ENCODE measurements around the gene HCFC1. TPM values are rescaled to one million over a fixed set of nuclear protein-coding genes. Genes with fewer than 3 reads are reported as not detected.
A peak's percentile ranks its signal among the peaks of the same experiment; 100 is the strongest.

The HCFC1 gene
- total and polyA plus RNA-seq, 9 of the 15 experiments (the other 6 are each of a cell fraction or from before 2014, with no cell fraction given), result 2.8 to 133 (median 17.1) TPM

- TF ChIP-seq MAZ (CRISPR knock-in tag; conservative IDR thresholded peaks at IDR 0.05 in 1 of 2, IDR thresholded peaks at IDR 0.05 in 1 of 2) (peak; percentile 7 to 39; a peak in 3 of 4 replicates), NUFIP1 (IDR thresholded peaks at IDR 0.05; ENCODE audit: partially characterized antibody) (peak; percentile 80), TCF3 (CRISPR knock-in tag; IDR thresholded peaks at IDR 0.05) (no peak), HDAC1 (IDR thresholded peaks at IDR 0.05) (peak in 1 of 2 experiments; percentile 70; a peak in 2 of 4 replicates), RCOR1 (IDR thresholded peaks at IDR 0.05; ENCODE audit: borderline replicate concordance in 1 of 2, low read depth in 2 of 2, low read length in 2 of 2) (0 out of 4 replicates have a peak, but pooled peaks of 1 of the 2 experiments have one; percentile 23), ZNF766 (CRISPR knock-in tag; conservative IDR thresholded peaks at IDR 0.05) (peak; percentile 31; the same call in 1 of the 2 replicates), SRSF3 (IDR thresholded peaks at IDR 0.05; ENCODE audit: insufficient read depth, low read length) (no peak), SUPT5H (IDR thresholded peaks at IDR 0.05) (peak; percentile 67), TFAP4 (CRISPR knock-in tag; IDR thresholded peaks at IDR 0.05; ENCODE audit: borderline replicate concordance) (peak; percentile 42; the same call in 1 of the 2 replicates), CXXC5 (CRISPR knock-in tag; IDR thresholded peaks at IDR 0.05) (0 out of 2 replicates have a peak, but pooled peaks have one; percentile 32), NKRF (IDR thresholded peaks at IDR 0.05; ENCODE audit: borderline replicate concordance) (peak; percentile 64; the same call in 1 of the 2 replicates), CHD4 (IDR thresholded peaks at IDR 0.05; ENCODE audit: insufficient read depth, insufficient replicate concordance, low read depth, low read length, poor library complexity, severe bottlenecking) (no peak), POLR2AphosphoS5 (IDR thresholded peaks at IDR 0.05; ENCODE audit: control insufficient read depth, insufficient read depth, low read depth, low read length) (peak; percentile 28; the same call in 1 of the 2 replicates), EP400 (IDR thresholded peaks at IDR 0.05) (peak; percentile 65; the same call in 1 of the 2 replicates), RBFOX2 (IDR thresholded peaks at IDR 0.05; ENCODE audit: low read depth, low read length) (peak; percentile 26), ZNF592 (IDR thresholded peaks at IDR 0.05) (peak; percentile 63; the same call in 1 of the 2 replicates)
Observed at GRCh38 chrX:153970357-153971123, 1.1 kb downstream of the HCFC1 start (continued).
